Fibroblast of skin of back (primary cell): Measurements from ENCODE around the gene TNS1.
"Not testable (repeated sequence)": the region's sequence is repeated elsewhere in the genome, so short reads cannot be mapped to it uniquely, and the experiment has no call there.

Experiments
- DNase-seq: peaks from one replicate; pipeline ENCODE4 v3.0.0-alpha.2; 2013

Gene TNS1

GRCh38 chr2:217793566-217794132 lies 209.1 kb downstream of the TNS1 start:
- no peak for DNase-seq

DNA sequence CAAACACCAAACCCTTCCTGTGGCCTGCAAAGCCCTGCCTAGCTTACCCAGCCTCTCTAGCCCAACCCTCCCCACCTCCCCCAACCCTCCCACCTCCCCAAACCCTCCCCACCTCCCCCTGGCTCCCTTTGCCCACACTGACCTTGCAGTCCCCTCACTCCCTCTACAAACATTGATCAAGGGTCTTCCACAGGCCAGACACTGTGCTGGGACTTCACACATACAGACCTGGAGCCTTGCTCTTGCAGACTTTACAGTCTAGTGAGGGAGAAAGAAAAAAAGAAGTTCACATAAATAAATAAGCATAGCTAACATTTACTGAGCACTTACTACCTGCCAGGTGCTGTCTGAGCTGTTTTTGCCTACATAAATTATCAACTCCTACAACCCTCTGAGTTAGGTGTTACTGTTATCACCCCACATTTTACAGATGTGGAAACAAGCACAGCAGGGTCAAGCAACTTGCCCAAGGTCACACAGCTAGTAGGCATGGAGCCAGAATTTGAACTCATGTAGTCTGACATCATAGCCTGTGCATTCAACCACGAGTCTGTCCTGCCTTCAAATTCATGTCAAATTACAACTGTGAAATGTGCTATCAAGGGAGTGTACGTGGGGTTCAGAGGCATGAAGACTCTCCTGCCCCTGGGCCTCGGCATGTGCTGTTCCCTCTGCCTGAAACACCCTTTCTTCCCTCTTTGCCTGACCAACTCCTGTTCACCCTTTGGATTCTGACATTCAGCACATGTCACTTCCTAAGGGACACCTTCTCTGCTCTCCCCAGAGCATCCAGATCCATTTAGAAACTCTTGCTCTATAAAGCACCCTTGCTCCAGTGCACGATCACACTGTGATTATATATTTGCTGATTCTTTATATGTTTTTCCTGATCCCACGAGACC lies 209.9 kb downstream of the TNS1 start:
- DNase-seq, result no peak

- DNase-seq, result no peak
These were observed 211.2 kb downstream of the TNS1 start for GRCh38 chr2:217791551-217791950.

GRCh38 chr2:217790681-217791392 lies 212.0 kb downstream of the TNS1 start:
- DNase-seq, result peak; percentile 68

- DNase-seq, result peak; percentile 35
These were observed 212.6 kb downstream of the TNS1 start for GRCh38 chr2:217790195-217790594.

GRCh38 chr2:217789736-217790181 lies 213.0 kb downstream of the TNS1 start:
- no peak for DNase-seq

GRCh38 chr2:217789003-217789735 lies 213.6 kb downstream of the TNS1 start:
- peak; percentile 61 for DNase-seq

GRCh38 chr2:217788669-217789002 lies 214.2 kb downstream of the TNS1 start:
- DNase-seq, result no peak

DNA sequence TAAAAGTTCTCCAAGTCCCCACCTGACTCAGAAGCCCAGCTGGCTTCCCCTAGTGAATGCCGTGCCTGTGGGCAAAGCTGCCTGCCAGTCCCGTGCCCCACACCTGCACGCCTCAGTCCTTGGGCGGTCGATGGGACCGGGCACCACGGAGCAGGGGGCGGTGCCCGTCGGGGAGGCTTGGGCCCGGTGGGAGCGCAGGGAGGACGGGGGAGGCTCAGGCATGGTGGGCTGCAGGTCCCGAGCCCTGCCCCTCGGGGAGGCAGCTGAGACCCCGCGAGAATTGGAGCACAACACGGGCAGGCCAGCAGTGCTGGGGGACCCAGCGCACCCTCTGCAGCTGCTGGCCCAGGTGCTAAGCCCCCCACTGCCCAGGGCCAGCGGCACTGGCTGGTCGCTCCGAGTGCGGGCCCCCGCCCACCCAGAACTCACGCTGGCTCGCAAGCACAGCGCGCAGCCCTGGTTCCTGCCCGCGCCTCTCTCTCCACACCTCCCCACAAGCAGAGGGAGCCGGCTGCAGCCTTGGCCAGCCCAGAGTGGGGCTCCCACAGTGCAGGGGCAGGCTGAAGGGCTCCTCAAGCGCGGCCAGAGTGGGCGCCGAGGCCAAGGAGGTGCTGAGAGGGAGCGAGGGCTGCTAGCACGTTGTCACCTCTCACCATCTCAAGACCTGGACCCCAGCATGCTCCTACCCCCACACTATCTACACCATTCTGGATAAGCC lies 215.5 kb downstream of the TNS1 start:
- no peak for DNase-seq

DNA sequence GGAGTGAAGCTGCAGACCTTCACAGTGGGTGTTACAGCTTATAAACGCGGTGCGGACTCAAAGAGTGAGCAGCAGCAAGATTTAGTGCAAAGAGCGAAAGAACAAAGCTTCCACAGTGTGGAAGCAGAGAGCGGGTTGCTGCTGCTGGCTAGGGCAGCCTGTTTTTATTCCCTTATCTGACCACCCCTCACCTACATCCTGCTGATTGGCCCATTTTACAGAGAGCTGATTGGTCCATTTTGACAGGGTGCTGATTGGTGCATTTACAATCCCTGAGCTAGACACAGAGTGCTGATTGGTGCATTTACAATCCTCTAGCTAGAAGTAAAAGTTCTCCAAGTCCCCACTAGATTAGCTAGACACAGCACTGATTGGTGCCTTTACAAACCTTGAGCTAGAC lies 216.2 kb downstream of the TNS1 start:
- DNase-seq, result not testable (repeated sequence)

DNA sequence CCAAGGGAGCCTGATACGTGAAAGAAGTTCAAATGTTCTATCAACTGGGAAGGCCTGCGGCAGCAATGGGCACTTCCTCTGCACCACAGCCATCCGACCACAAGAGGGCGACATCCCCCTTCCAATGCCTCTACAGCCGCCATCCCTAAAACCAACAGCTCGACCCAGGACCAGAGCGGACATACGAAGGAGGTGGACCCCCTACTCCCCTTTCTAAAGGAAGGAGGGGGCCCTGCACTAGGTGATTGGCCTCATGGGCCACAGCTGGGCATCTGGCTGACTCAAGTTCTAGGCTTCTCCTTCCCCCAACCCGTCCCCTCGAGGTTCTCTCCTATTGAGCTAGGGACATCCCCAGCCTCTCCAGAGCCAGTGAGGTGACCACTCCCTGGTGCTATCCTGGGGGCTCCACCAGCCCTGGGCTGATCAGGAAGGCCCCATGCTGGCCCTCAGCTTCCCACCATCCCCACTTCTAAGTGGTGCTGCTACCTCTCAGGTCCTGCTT lies 217.2 kb downstream of the TNS1 start:
- DNase-seq, result peak; percentile 55

DNA sequence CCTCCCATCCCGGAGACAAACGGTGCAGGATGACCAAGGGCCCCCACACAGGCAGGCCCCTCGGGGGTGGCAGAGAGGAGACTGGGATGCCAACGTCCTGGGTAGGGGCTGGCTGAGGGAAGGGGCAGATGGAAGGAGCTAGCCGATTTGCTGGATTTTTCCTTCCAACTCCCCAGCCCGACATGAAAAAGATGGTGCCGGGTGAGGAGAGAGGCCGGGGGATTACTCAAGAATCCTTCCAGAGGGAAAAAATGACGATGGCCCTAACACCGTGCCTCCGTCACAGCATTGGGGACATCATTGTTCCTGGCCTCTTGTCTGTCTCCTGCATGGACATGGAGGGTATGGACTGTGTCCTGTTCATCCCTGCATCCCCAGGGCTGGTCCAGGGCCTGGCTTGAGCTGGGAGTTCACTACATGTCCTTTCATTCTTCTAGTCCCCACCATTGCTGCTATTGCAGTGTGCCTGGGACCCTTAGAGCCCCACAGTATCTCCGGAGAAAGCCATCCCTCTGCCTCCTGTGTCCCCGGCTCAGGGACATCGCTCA lies 217.7 kb downstream of the TNS1 start:
- no peak for DNase-seq

- no peak for DNase-seq
These were observed 219.6 kb downstream of the TNS1 start for GRCh38 chr2:217783243-217783642.

DNA sequence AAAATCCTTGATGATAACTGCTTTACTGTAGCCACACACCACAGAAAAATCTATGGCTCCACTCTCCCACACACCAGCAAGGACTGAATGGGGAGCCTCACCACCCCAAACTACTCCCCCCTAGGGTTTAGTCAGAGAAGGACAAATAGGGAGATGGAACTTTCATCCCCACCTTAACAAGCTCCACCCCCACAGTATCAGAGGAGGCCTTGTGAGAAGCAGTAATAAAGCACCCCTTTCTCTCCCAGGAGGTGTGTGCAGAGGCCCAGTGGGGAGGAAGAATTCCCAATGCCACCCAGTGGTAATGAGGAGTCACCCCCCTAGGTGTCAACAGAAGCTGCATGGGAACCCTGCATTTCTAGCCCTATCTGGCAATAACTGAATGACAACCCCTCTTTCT lies 224.9 kb downstream of the TNS1 start:
- no peak for DNase-seq

DNA sequence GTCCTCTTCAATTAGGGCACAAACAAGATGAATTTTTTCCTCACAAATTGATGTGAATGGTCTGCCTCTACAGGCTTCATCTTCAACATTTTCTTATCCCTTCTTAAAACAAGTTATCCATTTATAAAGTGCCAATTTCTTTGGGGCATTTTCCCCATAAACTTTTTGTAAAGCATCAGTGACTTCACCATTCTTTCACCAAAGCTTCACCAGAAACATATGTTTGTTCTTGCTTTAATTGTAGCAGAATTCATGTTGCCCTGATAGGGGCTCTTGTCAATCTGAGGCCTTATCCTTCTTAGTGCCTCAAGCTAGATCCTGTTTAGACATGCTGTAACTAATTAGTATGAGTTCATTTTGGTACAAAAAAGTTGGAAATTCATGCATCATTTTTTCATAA lies 226.2 kb downstream of the TNS1 start:
- no peak for DNase-seq

DNA sequence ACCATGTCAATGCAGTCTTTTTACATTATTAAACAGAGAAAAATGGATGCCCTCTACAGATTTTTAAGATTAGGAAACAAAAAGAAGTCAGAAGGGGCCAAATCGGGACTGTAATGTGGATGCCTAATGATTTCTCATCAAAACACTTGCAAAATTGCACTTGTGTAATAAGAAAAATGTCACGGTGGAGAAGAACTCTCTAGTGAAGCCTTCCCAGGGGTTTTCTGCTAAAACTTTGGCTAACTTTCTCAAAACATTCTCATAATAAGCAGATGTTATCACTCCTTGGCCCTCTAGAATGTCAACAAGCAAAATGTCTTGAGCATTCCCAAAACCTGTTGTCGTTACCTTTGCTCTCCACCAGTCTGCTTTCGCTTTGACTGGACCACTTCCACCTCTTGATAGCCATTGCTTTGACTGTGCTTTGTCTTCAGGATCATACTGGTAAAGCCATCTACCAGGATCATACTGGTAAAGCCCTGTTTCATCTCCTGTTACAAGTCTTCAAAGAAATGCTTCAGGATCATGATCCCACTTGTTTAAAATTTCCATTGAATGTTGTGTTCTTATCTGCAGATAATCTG lies 226.8 kb downstream of the TNS1 start:
- no peak for DNase-seq

GRCh38 chr2:217774232-217774631 lies 228.6 kb downstream of the TNS1 start:
- no peak for DNase-seq

DNA sequence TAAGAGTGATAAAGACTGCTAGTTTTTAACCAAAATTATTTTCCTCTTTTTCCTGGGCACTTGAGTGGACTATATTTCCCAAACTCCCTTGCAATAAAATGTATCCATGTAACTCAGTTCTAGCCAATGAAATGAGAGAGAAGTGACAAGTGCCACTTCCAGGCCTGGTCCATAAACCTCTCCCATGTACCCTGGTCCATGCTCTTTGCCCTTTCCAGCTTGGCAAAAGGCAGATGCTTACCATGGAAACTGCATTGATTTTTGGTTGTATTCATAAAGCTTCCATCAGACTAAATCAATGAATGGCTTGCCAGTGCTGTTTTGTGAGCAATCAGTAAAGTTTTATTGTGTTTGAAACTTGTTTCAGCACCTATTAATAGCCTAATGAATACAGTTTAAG lies 229.3 kb downstream of the TNS1 start:
- no peak for DNase-seq

DNA sequence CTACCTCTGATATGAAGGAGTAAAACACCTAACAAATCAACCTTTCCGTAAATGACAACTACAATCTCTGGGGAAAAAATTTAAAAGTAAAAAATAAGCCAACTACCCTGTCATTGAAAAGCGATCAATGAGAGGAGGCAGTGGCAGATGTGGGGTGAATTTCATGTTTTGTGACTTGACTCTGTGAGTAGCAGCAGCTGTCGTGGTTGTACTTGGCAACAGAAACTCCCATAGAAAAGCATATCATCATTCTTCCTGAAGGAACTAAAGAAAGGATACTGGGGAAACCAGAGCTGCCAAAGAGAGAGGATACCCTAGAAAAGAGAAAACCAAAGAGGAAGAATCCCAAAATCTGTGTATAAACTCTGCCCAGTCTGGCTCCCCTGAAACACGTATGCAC lies 236.4 kb downstream of the TNS1 start:
- no peak for DNase-seq

DNA sequence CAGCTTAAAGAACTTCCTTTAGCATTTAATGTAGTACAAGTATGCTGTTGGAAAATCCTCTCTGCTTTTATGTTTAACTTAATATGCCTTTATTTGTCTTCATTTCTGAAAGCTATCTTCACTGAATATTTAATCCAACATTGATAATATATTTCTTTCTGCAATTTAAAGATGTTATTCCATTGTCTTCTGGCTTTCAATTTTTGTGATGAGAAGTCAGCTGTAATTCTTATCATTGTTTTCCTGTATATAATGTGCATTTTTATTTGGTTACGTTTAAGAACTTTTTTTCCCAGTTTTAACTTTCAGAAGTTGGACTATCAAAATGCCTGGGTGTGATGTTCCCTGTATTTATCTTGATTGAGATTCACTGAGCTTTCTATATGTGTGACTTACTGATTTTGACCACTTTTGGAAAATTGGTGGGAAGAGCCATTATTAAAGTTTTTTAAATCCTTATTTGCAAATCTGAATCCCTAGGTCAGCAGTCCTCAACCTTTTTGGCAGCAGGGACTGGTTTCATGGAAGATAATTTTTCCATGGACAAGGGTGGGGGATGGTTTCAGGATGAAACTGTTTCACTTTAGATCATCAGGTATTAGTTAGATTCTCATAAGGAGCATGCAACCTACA lies 241.0 kb downstream of the TNS1 start:
- DNase-seq, result no peak

DNA sequence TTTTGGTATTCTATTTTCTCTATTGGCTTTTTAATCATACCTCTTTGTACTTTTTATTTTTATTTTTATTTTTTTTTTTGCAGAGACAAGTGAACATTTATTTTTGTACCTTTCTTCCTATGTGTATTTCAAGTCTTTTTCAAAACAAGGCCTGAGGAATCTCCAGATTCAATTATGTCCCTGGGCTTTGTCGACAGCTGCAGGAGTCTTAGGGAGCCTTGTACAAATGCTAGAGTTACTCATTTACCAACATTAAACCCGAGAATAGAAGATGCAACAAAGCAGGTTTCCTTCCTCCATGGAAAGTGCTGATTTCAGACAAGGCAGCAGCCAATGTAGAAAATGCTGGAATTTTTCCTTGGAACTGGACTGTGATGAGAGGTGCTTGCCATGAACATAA lies 242.8 kb downstream of the TNS1 start:
- no peak for DNase-seq
